K562 (cell line): ENCODE measurements around the gene SHISA9. TPM values are rescaled to one million over a fixed set of nuclear protein-coding genes. Genes with fewer than 3 reads are reported as not detected.

Experiments
- ATAC-seq: fragments of 200-7000 bp; cut with Tn5 transposase; 3 replicates; pipeline ENCODE4 v1.9.1; 2020; ENCODE audit warnings: moderate library complexity
- BruUV-seq: library from RNA; stranded (reverse); fragments of 400-500 nt; replicated peaks from 2 replicates; lab custom pipeline; 2021; lab: Mats Ljungman, UMichigan
- CTCF ChIA-PET: fragments of 300-600 bp; formaldehyde crosslinking; extraction: SDS; loops from one replicate; lab custom pipeline; 2021; ENCODE audit warnings: low intra/inter-chr PET ratio; lab: Yijun Ruan, JAX
- POLR2A ChIA-PET: fragments of 300-600, 350-650 bp; sonication (Branson Sonifier 250); formaldehyde crosslinking; extraction: SDS; loops from one replicate; lab custom pipeline; 2021; ENCODE audit warnings: antibody characterized with exemption, inconsistent platforms; lab: Yijun Ruan, JAX
- DNase-seq, 4 experiments: peaks; one replicate each; pipeline versions ENCODE4 v3.0.0 to v3.0.0-alpha.2; 2011 to 2018; ENCODE audit warnings: low spot score in 3 of 4, mixed read lengths in 3 of 4; ENCODE audit errors: extremely low read depth in 1 of 4
- FAIRE-seq: peaks from 2 replicates; lab custom pipeline; 2011; peaks lifted over from hg19 to GRCh38; lab: Jason Lieb, UNC
- H2AFZ ChIP-seq: 2 replicates; pipeline ENCODE4 v1.6.0; 2011; ENCODE audit warnings: low read depth, low read length, control low read depth, inconsistent platforms
- H3K27ac ChIP-seq: fragments of 200-600 bp; 3 replicates; pipeline ENCODE4 v1.8.0; 2011; ENCODE audit warnings: low read depth, mild to moderate bottlenecking, control low read depth, inconsistent platforms, low read length, moderate library complexity, mixed read lengths; ENCODE audit errors: extremely low read depth
- H3K27me3 ChIP-seq, 2 experiments: fragments of 300-600 bp in 1 of 2; 2 replicates in 1 of 2; 3 replicates in 1 of 2; pipeline versions ENCODE4 v1.6.0 to v1.8.0; 2011; ENCODE audit warnings: inconsistent platforms in 2 of 2, low read length in 2 of 2, mild to moderate bottlenecking in 1 of 2, mixed read lengths in 1 of 2, moderate library complexity in 1 of 2; ENCODE audit not compliant: control insufficient read depth in 2 of 2, insufficient read depth in 2 of 2
- H3K36me3 ChIP-seq: fragments of 300-600 bp; 3 replicates; pipeline ENCODE4 v1.8.0; 2011; ENCODE audit warnings: mild to moderate bottlenecking, low read length, inconsistent platforms; ENCODE audit not compliant: control insufficient read depth, insufficient read depth
- H3K4me1 ChIP-seq, 2 experiments: fragments of 200-600 bp in 1 of 2; replicated peaks in 1 of 2; 2 replicates in 1 of 2; 3 replicates in 1 of 2; pipeline versions ENCODE4 v1.5.1 to v1.8.0; 2011; ENCODE audit warnings: inconsistent platforms in 2 of 2, low read length in 2 of 2, mild to moderate bottlenecking in 1 of 2, mixed read lengths in 1 of 2, moderate library complexity in 1 of 2; ENCODE audit not compliant: control insufficient read depth in 2 of 2, insufficient read depth in 2 of 2
- H3K4me2 ChIP-seq: 2 replicates; pipeline ENCODE4 v1.6.1; 2011; ENCODE audit warnings: low read length, control low read depth, inconsistent platforms, mixed read lengths; ENCODE audit not compliant: insufficient read depth
- H3K4me3 ChIP-seq: fragments of 200-600 bp; sonication (generic), shearing (Covaris generic); 2 replicates; pipeline ENCODE4 v1.5.1; 2016; ENCODE audit warnings: control low read depth, inconsistent platforms
- H3K79me2 ChIP-seq: fragments of 200-600 bp; 3 replicates; pipeline ENCODE4 v1.8.0; 2011; ENCODE audit warnings: low read length, inconsistent platforms; ENCODE audit not compliant: control insufficient read depth, insufficient read depth
- H3K9ac ChIP-seq, 2 experiments: 2 replicates each; pipeline versions ENCODE4 v1.6.0 to v1.6.1; 2011; ENCODE audit warnings: low read depth in 2 of 2, low read length in 2 of 2, control low read depth in 1 of 2, inconsistent platforms in 1 of 2, mild to moderate bottlenecking in 1 of 2, mixed read lengths in 1 of 2; ENCODE audit not compliant: insufficient read depth in 1 of 2
- H3K9me1 ChIP-seq: one replicate; pipeline ENCODE4 v1.6.0; 2011; ENCODE audit warnings: inconsistent platforms, mild to moderate bottlenecking, low read length, moderate library complexity; ENCODE audit not compliant: control insufficient read depth, insufficient read depth
- H3K9me3 ChIP-seq: replicated peaks from 2 replicates; pipeline ENCODE4 v1.5.1; 2011; ENCODE audit warnings: low read depth, low read length, inconsistent platforms; ENCODE audit not compliant: control insufficient read depth, insufficient read depth
- H4K20me1 ChIP-seq: replicated peaks from 2 replicates; pipeline ENCODE4 v1.6.1; 2011; ENCODE audit warnings: low read length, inconsistent platforms, mixed read lengths; ENCODE audit not compliant: control insufficient read depth, insufficient read depth
- BMI1 ChIP-seq: fragments of 150-350 bp; IDR thresholded peaks from 2 replicates; pipeline ENCODE4 v1.6.1; 2014; ENCODE audit warnings: low read length
- FUS ChIP-seq: fragments of 200-400 bp; formaldehyde crosslinking; optimal IDR thresholded peaks from 2 replicates; pipeline ENCODE3; 2017; ENCODE audit warnings: low read depth, low read length
- HMG20B ChIP-seq: fragments of 250-450 bp; sonication (Bioruptor Pico); IDR thresholded peaks from 2 replicates; pipeline ENCODE4 v1.5.0; 2021; ENCODE audit warnings: mild to moderate bottlenecking
- POLR3G ChIP-seq: IDR thresholded peaks from 2 replicates; pipeline ENCODE4 v1.6.1; 2011; ENCODE audit not compliant: insufficient read length, insufficient replicate concordance; ENCODE audit errors: extremely low read depth
- SNIP1 ChIP-seq: fragments of 450-650 bp; IDR thresholded peaks from 2 replicates; pipeline ENCODE4 v1.7.1; 2017; ENCODE audit warnings: low read depth, mild to moderate bottlenecking
- SRSF9 ChIP-seq: fragments of 200-400 bp; formaldehyde crosslinking; IDR thresholded peaks from 2 replicates; pipeline ENCODE4 v1.6.1; 2017; ENCODE audit warnings: low read depth, low read length, borderline replicate concordance
- ZNF785 ChIP-seq: fragments of 250-450 bp; sonication (Bioruptor Pico); IDR thresholded peaks from 2 replicates; pipeline ENCODE4 v1.4.0; 2020; ENCODE audit warnings: mild to moderate bottlenecking
- WGBS: fragments of 100-300 bp; shearing (Covaris generic); methylation state at CpG from one replicate; pipeline ENCODE4 v1.1.6; 2016; ENCODE audit warnings: low coverage, mixed read lengths; ENCODE audit not compliant: insufficient coverage; ENCODE audit errors: missing lambda C conversion rate; 5-methylcytosine and 5-hydroxymethylcytosine counted together
- in situ Hi-C: fragments of 300-500 bp; cut with MboI; formaldehyde crosslinking; loops from 4 replicates; pipeline ENCODE4 v1.15.0; 2018; ENCODE audit warnings: inconsistent platforms, mixed read lengths
- intact Hi-C: fragments of 100-400 bp; cut with micrococcal nuclease; formaldehyde crosslinking; loops from 2 replicates; pipeline ENCODE4 v1.14.2; 2022
- polyA plus RNA-seq, 8 experiments: library from polyadenylated mRNA; depleted of rRNA in 4 of 8; stranded (reverse) in 5 of 8; unstranded in 3 of 8; fragments of >200 nt; fragmentation: Nextera tagmentation in 2 of 8; fragmentation: Illumina TruSeq in 1 of 8; extraction: Ambion mirVana in 2 of 8; extraction: Trizol in 1 of 8; gene quantifications; 2 replicates each; pipeline versions ENCODE4 v1.2.1 to v1.2.3, GENCODE V29; 2011 to 2014; ENCODE audit warnings: inconsistent platforms in 1 of 8, missing spikeins in 1 of 8
- total RNA-seq, 7 experiments: library from RNA; depleted of rRNA in 6 of 7; stranded (reverse); fragments of >200 nt in 6 of 7; fragmentation: Illumina TruSeq in 2 of 7; extraction: Trizol in 2 of 7; gene quantifications; 2 replicates each; pipeline versions ENCODE4 v1.2.1 to v1.2.3, GENCODE V29; 2011 to 2021; ENCODE audit warnings: low replicate concordance in 1 of 7

Gene SHISA9
- total and polyA plus RNA-seq, 9 of the 15 experiments (the other 6 are each of a cell fraction or from before 2014, with no cell fraction given) = under 0.01 to 0.16 (median 0.01) TPM; not detected in 6

DNA sequence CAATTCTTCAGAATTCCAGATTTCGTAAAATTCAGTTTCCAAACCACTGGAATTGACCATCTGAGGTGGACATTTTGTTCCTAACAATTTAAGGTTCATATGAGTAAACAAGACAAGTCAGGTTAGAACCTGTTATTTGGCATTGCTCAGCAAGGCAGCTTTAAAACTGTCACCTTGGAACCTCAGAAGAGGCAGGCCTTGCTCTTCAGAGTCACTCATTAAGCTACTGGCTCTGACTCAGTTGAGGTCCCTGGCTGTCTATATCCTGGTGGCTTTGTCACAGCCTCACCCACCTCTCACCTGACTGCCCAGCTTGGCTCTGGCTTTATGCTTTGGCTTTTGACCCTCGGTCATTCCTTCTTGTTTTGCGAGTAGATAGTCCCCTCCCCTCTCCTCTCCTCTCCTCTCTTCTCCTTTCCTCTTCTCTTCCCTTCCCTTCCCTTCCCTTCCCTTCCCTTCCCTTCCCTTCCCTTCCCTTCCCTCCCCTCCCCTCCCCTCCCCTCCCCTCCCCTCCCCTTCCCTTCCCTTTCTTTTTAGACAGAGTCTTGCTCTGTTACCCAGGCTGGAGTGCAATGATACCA, 238.4 kb downstream of the SHISA9 start:
- intact Hi-C loops = no loop called here
- H3K79me2 ChIP-seq = no peaks in the 10 kb centered on the region
- CTCF ChIA-PET = no interaction called here
- no peaks in the 10 kb centered on the region for H3K36me3 ChIP-seq
- H3K4me1 ChIP-seq = no peaks in the 10 kb centered on the region
- H3K9ac ChIP-seq = no peak overlapping the region
- no peak for DNase-seq
- H3K9me1 ChIP-seq = no peaks in the 10 kb centered on the region
- H4K20me1 ChIP-seq = no peaks in the 10 kb centered on the region
- no peak overlapping the region for H2AFZ ChIP-seq
- H3K27ac ChIP-seq = no peak overlapping the region
- WGBS = 0% methylated on average over 1 of the region's 3 CpGs
- ATAC-seq = no peak
- no peak for FAIRE-seq
- H3K4me2 ChIP-seq = no peak overlapping the region
- no TSS peak for BruUV-seq
- in situ Hi-C loops = no loop called here
- POLR2A ChIA-PET = no interaction called here
- H3K4me3 ChIP-seq = no peak overlapping the region
- no peaks in the 10 kb centered on the region for H3K9me3 ChIP-seq
- no peak for TF ChIP-seq FUS
- no peak for TF ChIP-seq ZNF785 (CRISPR knock-in tag)
- TF ChIP-seq SNIP1 = no peak
- no peak for TF ChIP-seq HMG20B (CRISPR knock-in tag)
- TF ChIP-seq BMI1 = no peak
- H3K27me3 ChIP-seq = no peaks in the 10 kb centered on the region

- Histone ChIP-seq H3K79me2 (no peaks in the 10 kb centered on the region), H3K4me2 (no peak overlapping the region), H3K4me3 (no peak overlapping the region), H3K9ac (no peak overlapping the region), H3K36me3 (no peaks in the 10 kb centered on the region), H2AFZ (no peak overlapping the region), H3K9me3 (no peaks in the 10 kb centered on the region), H3K27ac (no peak overlapping the region), H4K20me1 (no peaks in the 10 kb centered on the region), H3K27me3 (no peaks in the 10 kb centered on the region), H3K4me1 (no peaks in the 10 kb centered on the region), H3K9me1 (no peaks in the 10 kb centered on the region)
- 0% methylated on average over 1 of the region's 1 CpG for WGBS
- DNase-seq (no peak), ATAC-seq (no peak), FAIRE-seq (no peak)
- BruUV-seq = no TSS peak
- in situ Hi-C loops (no loop called here), intact Hi-C loops (no loop called here)
- CTCF ChIA-PET = no interaction called here
- POLR2A ChIA-PET = interaction anchor here (1.8 kb wide), 1 partner anchor 9 kb away, joined by 3 read pairs; no protein-coding TSS in a partner anchor
- TF ChIP-seq POLR3G (no peak), SRSF9 (no peak)
These were observed 242.2 kb downstream of the SHISA9 start for GRCh38 chr16:13143551-13143950.
